Keratinocyte (primary cell): Measurements from ENCODE around the gene EGR4. TPM values are rescaled to one million over a fixed set of nuclear protein-coding genes. Genes with fewer than 3 reads are reported as not detected.

Experiments used
- DNase-seq: peaks from one replicate; pipeline ENCODE4 v3.0.0-alpha.2; 2011; ENCODE audit warnings: low read depth, missing footprints, low spot score
- FAIRE-seq: peaks from 2 replicates; lab custom pipeline; 2011; peaks lifted over from hg19 to GRCh38; lab: Jason Lieb, UNC
- H2AFZ ChIP-seq: 2 replicates; pipeline ENCODE4 v1.6.0; 2012; ENCODE audit warnings: low read length, control low read depth, inconsistent platforms; ENCODE audit not compliant: control insufficient read depth
- H3K27ac ChIP-seq: 2 replicates; pipeline ENCODE4 v1.5.1; 2011; ENCODE audit warnings: low read length; ENCODE audit not compliant: control insufficient read depth, insufficient read depth
- H3K27me3 ChIP-seq: 3 replicates; pipeline ENCODE4 v1.6.0; 2011; ENCODE audit warnings: low read length; ENCODE audit not compliant: control insufficient read depth, insufficient read depth; ENCODE audit errors: extremely low read depth
- H3K36me3 ChIP-seq, 2 experiments: 2 replicates in 1 of 2; 3 replicates in 1 of 2; pipeline ENCODE4 v1.5.1; 2011; ENCODE audit warnings: low read length in 2 of 2, mild to moderate bottlenecking in 1 of 2; ENCODE audit not compliant: control insufficient read depth in 2 of 2, insufficient read depth in 2 of 2; ENCODE audit errors: extremely low read depth in 1 of 2
- H3K4me1 ChIP-seq: 3 replicates; pipeline ENCODE4 v1.5.1; 2011; ENCODE audit warnings: low read length; ENCODE audit not compliant: control insufficient read depth, insufficient read depth; ENCODE audit errors: extremely low read depth
- H3K4me2 ChIP-seq: 3 replicates; pipeline ENCODE4 v1.6.0; 2011; ENCODE audit warnings: low read depth, low read length; ENCODE audit not compliant: control insufficient read depth, insufficient read depth; ENCODE audit errors: extremely low read depth
- H3K4me3 ChIP-seq, 3 experiments: fragments of 200-600 bp in 1 of 3; sonication (generic) in 1 of 3; 2 replicates in 2 of 3; 3 replicates in 1 of 3; pipeline ENCODE4 v1.5.1; 2011 to 2016; ENCODE audit warnings: low read length in 3 of 3, mild to moderate bottlenecking in 3 of 3, control low read depth in 2 of 3, inconsistent platforms in 1 of 3, low read depth in 1 of 3, mixed read lengths in 1 of 3, mixed run types in 1 of 3, moderate library complexity in 1 of 3; ENCODE audit not compliant: control insufficient read depth in 2 of 3, insufficient read depth in 2 of 3; ENCODE audit errors: extremely low read depth in 1 of 3
- H3K79me2 ChIP-seq: 2 replicates; pipeline ENCODE4 v1.6.0; 2012; ENCODE audit warnings: low read length; ENCODE audit not compliant: control insufficient read depth, insufficient read depth
- H3K9ac ChIP-seq: 3 replicates; pipeline ENCODE4 v1.6.0; 2011; ENCODE audit warnings: low read length; ENCODE audit not compliant: control insufficient read depth, insufficient read depth; ENCODE audit errors: extremely low read depth
- H3K9me1 ChIP-seq: 3 replicates; pipeline ENCODE4 v1.6.0; 2011; ENCODE audit warnings: low read length; ENCODE audit not compliant: control insufficient read depth, insufficient read depth; ENCODE audit errors: extremely low read depth
- H3K9me3 ChIP-seq: 2 replicates; pipeline ENCODE4 v1.5.1; 2012; ENCODE audit warnings: low read depth, low read length; ENCODE audit not compliant: control insufficient read depth
- H4K20me1 ChIP-seq: 3 replicates; pipeline ENCODE4 v1.6.0; 2011; ENCODE audit warnings: low read length; ENCODE audit not compliant: control insufficient read depth, insufficient read depth; ENCODE audit errors: extremely low read depth
- CTCF ChIP-seq, 3 experiments: IDR thresholded peaks in 1 of 3; conservative IDR thresholded peaks in 1 of 3; optimal IDR thresholded peaks in 1 of 3; 2 replicates in 2 of 3; 3 replicates in 1 of 3; pipeline versions ENCODE3 to v1.5.1; 2011; ENCODE audit warnings: low read length in 3 of 3, mild to moderate bottlenecking in 3 of 3, moderate library complexity in 2 of 3, control low read depth in 1 of 3, inconsistent platforms in 1 of 3; ENCODE audit not compliant: insufficient read depth in 2 of 3; ENCODE audit errors: extremely low read depth in 1 of 3
- EZH2 ChIP-seq: IDR thresholded peaks from one replicate; pipeline ENCODE4 v1.6.1; 2012; ENCODE audit warnings: inconsistent platforms, mild to moderate bottlenecking, low read length, moderate library complexity
- dilution Hi-C: fragments of 300-500 bp; cut with MboI; formaldehyde crosslinking; loops from one replicate; pipeline ENCODE4 v1.7.0; 2020; ENCODE audit warnings: low sequenced_read_pairs; ENCODE audit not compliant: extremely low pct_ligation_motif_present
- polyA plus RNA-seq, 5 experiments: library from polyadenylated mRNA; depleted of rRNA in 3 of 5; stranded (reverse) in 3 of 5; stranded (forward) in 1 of 5; unstranded in 1 of 5; fragments of >200 nt; gene quantifications; 1 replicate in 1 of 5; 2 replicates in 3 of 5; 3 replicates in 1 of 5; pipeline versions ENCODE4 v1.2.1 to v1.2.3, GENCODE V29; 2011 to 2012; ENCODE audit warnings: missing spikeins in 2 of 5, low read depth in 1 of 5, low replicate concordance in 1 of 5

Gene EGR4
- polyA plus RNA-seq, 1 donor (not counting 4 experiments of a cell fraction or from before 2014, with no cell fraction given), result not detected

- no peak for DNase-seq
- dilution Hi-C loops, result no loop called here
- H3K36me3 ChIP-seq, result peaks cover 18 to 36% of the 10 kb centered on the region in 2 experiments
- no peak overlapping the region for H2AFZ ChIP-seq
- H4K20me1 ChIP-seq, result no peaks in the 10 kb centered on the region
- peaks cover 5% of the 10 kb centered on the region for H3K9me1 ChIP-seq
- TF ChIP-seq EZH2 (no peak), CTCF (optimal IDR thresholded peaks at IDR 0.05 in 1 of 3, IDR thresholded peaks at IDR 0.05 in 1 of 3, conservative IDR thresholded peaks at IDR 0.05 in 1 of 3; ENCODE audit: extremely low read depth in 1 of 3, insufficient read depth in 2 of 3, low read length in 3 of 3) (no peak)
- H3K9ac ChIP-seq, result no peak overlapping the region
- no peaks in the 10 kb centered on the region for H3K9me3 ChIP-seq
- H3K27ac ChIP-seq, result no peak overlapping the region
- peaks cover 26% of the 10 kb centered on the region for H3K4me1 ChIP-seq
- peak overlapping the region; percentile 11 for H3K4me2 ChIP-seq
- no peaks in the 10 kb centered on the region for H3K27me3 ChIP-seq
- no peaks in the 10 kb centered on the region for H3K79me2 ChIP-seq
- FAIRE-seq, result peak; percentile 73
- no peak overlapping the region for H3K4me3 ChIP-seq
Observed at GRCh38 chr2:73255007-73255644, 38.2 kb downstream of the EGR4 start.

- dilution Hi-C loops, result no loop called here
- TF ChIP-seq CTCF (optimal IDR thresholded peaks at IDR 0.05 in 1 of 3, IDR thresholded peaks at IDR 0.05 in 1 of 3, conservative IDR thresholded peaks at IDR 0.05 in 1 of 3; ENCODE audit: extremely low read depth in 1 of 3, insufficient read depth in 2 of 3, low read length in 3 of 3) (no peak), EZH2 (no peak)
- no peak overlapping the region for H3K4me3 ChIP-seq
- no peaks in the 10 kb centered on the region for H3K27me3 ChIP-seq
- H3K27ac ChIP-seq, result no peak overlapping the region
- H3K9ac ChIP-seq, result no peak overlapping the region
- peaks cover 25 to 41% of the 10 kb centered on the region in 2 experiments for H3K36me3 ChIP-seq
- H3K4me2 ChIP-seq, result no peak overlapping the region
- peaks cover 5% of the 10 kb centered on the region for H3K9me1 ChIP-seq
- no peaks in the 10 kb centered on the region for H4K20me1 ChIP-seq
- H3K4me1 ChIP-seq, result peaks cover 26% of the 10 kb centered on the region
- FAIRE-seq (no peak), DNase-seq (no peak)
- H3K79me2 ChIP-seq, result no peaks in the 10 kb centered on the region
- no peaks in the 10 kb centered on the region for H3K9me3 ChIP-seq
- no peak overlapping the region for H2AFZ ChIP-seq
Observed at GRCh38 chr2:73254343-73255006, 38.9 kb downstream of the EGR4 start.
